T-helper 2 cell treated with Interferon-gamma antibody and Interleukin-4, amounts not matched to agents 100 ng/mL and 5 ng/mL, for 36 hours (primary cell): ENCODE results near the gene ANKFY1. TPM values are rescaled to one million over a fixed set of nuclear protein-coding genes. Genes with fewer than 3 reads are reported as not detected.
"Not testable (repeated sequence)": the region's sequence is repeated elsewhere in the genome, so short reads cannot be mapped to it uniquely, and the experiment has no call there.

Source experiments
- intact Hi-C: fragments of 100-400 bp; cut with micrococcal nuclease; formaldehyde crosslinking; loops from one replicate; pipeline ENCODE4 v1.15.1; 2023
- total RNA-seq: library from RNA; stranded (reverse); gene quantifications from 2 replicates; pipeline ENCODE4 v1.2.3, GENCODE V29; 2022

Gene ANKFY1
- total RNA-seq, 1 donor from 2014 or later, result 74.3 TPM

- intact Hi-C loops, result no loop called here
Measured at GRCh38 chr17:4159761-4160160, 104.0 kb downstream of the ANKFY1 start.

DNA sequence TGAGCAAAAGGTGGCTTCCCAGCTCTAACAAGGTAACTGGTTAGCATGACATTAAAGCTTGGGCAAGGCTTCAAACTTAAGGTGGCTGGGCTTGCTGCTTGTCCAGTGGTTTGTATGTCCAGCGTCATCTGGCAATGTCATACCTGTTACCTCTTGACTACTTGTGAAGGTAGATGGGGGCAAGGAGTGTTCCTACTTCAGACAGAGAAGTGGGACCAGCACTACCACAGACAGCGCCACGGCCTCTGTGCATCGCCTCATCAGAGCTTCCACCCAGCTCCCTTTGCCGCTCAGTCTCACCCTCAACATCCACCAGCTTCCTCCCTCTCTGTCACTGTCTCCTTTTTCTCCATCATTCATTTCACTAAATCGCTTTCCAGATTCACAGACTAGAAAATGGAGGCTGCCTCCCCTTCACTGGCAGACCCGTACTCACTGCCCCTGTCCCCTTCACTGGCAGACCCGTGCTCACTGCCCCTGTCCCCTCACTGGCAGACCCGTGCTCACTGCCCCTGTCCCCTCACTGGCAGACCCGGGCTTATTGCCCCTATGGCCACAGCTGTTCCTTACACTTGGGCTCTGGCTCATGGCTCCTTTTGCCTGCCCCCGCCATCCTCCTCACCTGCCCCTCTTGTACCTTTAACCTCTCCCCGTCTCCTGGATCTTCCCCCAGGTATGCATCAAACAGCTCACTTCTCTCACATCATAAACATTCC, 106.0 kb downstream of the ANKFY1 start:
- intact Hi-C loops, result no loop called here

DNA sequence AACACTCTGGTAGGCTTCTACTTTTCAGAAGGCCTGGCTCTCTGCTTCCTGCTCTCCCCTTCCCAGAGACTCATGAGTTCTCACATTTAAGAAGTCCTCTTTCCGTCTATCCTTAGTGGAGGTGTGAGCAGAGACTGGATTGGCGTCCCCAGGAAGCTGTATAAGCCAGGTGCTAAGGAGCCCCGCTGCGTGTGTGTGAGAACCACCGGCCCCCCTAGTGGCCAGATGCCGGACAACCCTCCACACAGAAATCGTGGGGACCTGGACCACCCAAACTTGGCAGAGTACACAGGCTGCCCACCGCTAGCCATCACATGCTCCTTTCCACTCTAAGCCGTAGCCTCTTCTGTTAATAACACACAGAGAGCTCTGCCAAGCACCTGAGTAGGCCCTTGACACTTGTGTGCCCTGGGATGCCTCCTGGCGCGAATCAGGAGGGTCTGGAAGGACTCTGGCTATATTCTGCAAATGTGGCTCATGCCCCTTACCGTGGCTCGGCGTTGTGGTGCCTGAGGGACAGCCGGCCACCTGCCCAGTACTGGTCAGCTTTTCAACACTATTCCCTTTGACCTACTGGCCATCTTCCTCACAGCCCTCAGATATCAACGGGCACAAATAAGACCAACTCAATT, 106.9 kb downstream of the ANKFY1 start:
- intact Hi-C loops, result no loop called here

DNA sequence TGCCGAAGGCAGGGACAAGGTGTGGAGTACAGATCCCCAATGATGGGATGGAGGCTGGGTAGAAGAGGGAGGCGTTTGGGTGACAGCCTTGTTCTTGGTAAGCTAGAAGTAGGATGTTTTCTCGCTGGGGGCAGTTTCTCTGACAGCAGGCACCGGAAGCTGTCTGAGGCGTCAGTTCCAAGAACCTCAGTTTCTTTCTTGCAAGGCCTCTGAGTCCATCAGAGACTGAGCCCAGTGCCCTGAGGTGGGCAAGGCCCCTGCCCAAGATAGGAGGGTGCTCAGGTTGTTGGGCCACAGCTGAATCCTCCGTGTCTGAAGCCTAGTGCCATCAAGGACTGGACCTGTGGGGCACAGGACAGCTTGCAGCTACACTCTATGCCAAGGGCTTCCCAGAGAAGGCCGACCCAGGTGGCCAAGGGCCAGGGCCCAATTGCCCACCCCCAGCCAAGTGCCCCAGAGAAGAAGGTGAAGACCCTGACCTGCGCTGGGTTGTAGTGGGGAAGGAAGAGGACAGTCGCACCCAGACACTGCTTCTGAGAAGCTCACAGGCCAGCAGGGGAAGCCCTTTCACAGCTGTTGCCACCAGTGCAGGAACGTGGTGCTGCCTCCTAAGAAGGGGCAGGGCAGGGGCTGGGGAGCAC, 107.7 kb downstream of the ANKFY1 start:
- intact Hi-C loops, result no loop called here

DNA sequence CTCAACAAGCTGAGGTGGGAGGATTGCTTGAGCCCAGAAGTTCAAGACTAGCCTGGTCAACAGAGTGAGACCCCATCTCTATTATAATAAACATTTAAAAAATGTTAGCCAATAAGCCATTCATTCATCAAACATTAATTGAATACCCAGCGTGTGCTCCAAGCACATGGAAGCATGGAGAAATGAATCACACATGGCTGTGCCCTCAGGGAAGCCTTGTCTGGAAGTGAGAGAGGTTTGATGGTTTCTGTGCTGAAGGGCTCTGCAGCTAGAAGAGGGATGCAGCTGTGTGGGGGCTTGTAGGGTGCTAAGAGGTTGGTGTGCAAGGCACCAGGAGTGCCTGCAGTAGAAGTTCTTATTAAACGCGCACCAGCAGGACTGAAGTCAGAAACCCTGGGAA, 109.6 kb downstream of the ANKFY1 start:
- intact Hi-C loops, result no loop called here

- intact Hi-C loops, result no loop called here
Measured at GRCh38 chr17:4152471-4152870, 111.3 kb downstream of the ANKFY1 start.

GRCh38 chr17:4150096-4150495, 113.7 kb downstream of the ANKFY1 start:
- intact Hi-C loops, result no loop called here

- intact Hi-C loops, result no loop called here
Measured at GRCh38 chr17:4148611-4149308, 115.0 kb downstream of the ANKFY1 start.

- intact Hi-C loops, result no loop called here
Measured at GRCh38 chr17:4147751-4148310, 115.9 kb downstream of the ANKFY1 start.

DNA sequence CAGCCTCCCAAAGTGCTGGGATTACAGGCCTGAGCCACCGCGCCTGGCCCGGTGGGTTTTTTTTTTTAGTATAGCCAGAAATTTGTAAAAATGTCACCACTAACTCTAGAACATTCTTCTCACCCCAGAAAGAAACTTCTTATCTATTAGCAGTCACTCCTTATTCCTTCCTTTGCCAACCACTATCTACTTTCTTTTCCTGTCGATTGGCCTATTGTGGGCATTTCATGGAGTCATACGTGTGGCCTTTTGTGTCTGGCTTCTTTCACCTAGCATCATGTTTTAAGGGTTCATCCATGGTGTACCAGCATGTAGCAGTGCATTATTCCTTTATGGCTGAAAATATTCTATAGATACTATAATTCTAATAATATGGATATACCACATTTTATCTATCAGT, 117.1 kb downstream of the ANKFY1 start:
- intact Hi-C loops, result no loop called here

GRCh38 chr17:4144422-4144747, 119.4 kb downstream of the ANKFY1 start:
- intact Hi-C loops, result no loop called here

DNA sequence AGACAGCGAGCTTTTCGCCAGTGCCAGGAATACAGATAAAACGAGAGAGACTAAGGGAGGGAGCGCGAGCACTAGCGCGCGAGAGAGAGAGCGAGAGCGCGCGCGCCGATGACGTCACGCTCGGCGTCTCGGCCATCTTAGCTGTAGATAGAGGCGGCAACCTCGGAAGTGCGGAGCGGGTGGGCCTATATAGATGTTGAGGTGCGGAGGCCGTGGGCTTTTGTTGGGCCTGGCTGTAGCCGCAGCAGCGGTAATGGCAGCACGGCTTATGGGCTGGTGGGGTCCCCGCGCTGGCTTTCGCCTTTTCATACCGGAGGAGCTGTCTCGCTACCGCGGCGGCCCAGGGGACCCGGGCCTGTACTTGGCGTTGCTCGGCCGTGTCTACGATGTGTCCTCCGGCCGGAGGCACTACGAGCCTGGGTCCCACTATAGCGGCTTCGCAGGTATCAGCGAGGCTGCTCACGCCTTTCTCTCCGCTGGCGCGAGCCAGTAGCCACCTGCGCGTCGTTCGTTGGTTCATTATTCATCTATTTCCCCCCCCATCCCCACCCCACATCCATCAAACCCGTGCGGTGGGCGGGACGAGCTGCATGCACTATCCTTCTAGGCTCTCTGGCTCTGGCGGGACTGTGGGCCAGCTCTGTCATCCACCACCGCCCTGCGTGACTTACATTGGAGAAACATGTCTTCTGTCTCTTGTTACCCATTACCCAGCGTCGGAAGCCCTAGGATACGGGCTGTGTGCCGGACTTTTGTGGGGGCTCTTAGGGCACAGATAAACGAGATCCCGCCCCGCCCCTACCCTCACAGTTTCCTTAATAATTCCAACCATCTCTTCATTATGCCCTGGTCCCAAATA, 120.0 kb downstream of the ANKFY1 start:
- intact Hi-C loops, result loop anchor here (1.0 to 2.0 kb wide), 6 partner anchors 33 to 588 kb away; partner anchors contain the start of genes ATP2A3, CAMKK1, MED11 and NCBP3

GRCh38 chr17:4142107-4142900, 121.5 kb downstream of the ANKFY1 start:
- intact Hi-C loops, result loop anchor here (1.0 to 2.0 kb wide), 3 partner anchors 121 to 250 kb away; partner anchors contain the start of genes ANKFY1, ATP2A3 and CAMKK1

GRCh38 chr17:4140125-4140524, 123.7 kb downstream of the ANKFY1 start:
- intact Hi-C loops, result no loop called here

DNA sequence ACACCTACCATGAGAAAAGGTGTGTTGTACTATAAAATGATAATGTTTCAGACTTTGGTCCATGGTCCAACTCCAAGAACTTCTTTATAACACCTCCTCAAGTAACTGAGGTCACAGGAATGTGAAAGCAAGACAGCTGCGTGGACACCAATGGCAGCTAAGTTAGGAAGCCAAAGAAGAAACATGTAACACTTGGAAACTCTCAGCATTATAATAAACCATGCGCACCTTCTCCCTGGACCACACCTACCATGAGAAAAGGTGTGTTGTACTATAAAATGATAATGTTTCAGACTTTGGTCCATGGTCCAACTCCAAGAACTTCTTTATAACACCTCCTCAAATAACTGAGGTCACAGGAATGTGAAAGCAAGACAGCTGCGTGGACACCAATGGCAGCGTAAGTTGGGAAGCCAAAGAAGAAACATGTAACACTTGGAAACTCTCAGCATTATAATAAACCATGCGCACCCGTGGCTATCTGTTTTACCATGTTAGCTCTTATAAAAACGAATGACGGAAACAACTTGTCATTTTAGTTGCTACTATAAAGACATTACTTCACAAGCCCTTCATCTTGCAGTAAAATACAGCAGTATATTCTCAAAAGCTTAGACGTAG, 124.8 kb downstream of the ANKFY1 start:
- intact Hi-C loops, result not testable (repeated sequence)

- intact Hi-C loops, result no loop called here
Measured at GRCh38 chr17:4136373-4136772, 127.4 kb downstream of the ANKFY1 start.

- intact Hi-C loops, result no loop called here
Measured at GRCh38 chr17:4135489-4135888, 128.3 kb downstream of the ANKFY1 start.

DNA sequence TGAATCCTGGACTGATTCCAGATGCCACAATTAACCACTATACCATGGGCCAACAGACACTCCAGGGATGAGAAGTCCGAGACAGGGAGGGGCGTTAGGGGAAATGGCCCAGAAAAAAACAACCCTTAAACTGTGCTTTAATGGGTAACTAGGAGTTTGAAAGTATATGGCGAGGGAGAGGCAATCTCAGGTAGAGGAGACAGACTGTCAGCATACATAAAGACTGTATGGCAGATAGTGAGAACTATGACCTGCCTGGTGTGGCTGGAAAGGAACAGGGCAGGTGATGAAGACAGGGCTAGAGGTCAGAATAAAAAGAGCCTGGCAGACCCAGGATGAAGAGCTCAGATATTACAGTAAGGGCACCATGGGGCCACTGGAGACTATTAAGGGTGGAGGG, 129.1 kb downstream of the ANKFY1 start:
- intact Hi-C loops, result no loop called here

DNA sequence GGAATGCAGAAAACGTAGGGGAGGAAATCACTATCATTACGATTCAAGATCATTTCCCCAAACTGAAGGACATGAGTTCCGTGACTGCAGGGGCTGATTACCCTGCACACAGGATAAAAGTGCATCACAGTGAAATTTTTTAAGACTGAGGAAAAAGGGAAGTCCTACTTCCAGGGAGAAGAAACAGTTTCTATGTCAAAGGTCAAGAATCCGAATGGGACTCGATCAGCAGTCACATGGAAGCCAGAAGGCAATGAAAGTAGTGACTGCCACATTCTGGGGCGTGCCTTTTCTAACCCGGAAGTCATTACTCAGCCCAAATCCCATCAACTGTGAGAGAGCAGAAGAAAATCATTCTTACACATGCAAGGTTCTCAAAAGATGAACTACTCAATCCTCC, 133.1 kb downstream of the ANKFY1 start:
- intact Hi-C loops, result no loop called here
